ENCODE results near the gene EMILIN3. TPM values are rescaled to one million over a fixed set of nuclear protein-coding genes. Genes with fewer than 3 reads are reported as not detected.
A peak's percentile ranks its signal among the peaks of the same experiment; 100 is the strongest.
"Not testable (repeated sequence)": the region's sequence is repeated elsewhere in the genome, so short reads cannot be mapped to it uniquely, and the experiment has no call there.

EMILIN3 gene
- total RNA-seq, 2 experiments from 2014 or later: not detected

GRCh38 chr20:41316602-41317545 is 49.7 kb downstream of the EMILIN3 start:
- Mint-ChIP-seq H3K27me3 (no peaks in the 10 kb centered on the region), H3K9me3 (no peaks in the 10 kb centered on the region), H3K36me3 (ENCODE audit: low read depth) (peaks cover under 1% of the 10 kb centered on the region), H3K4me1 (ENCODE audit: low read depth) (peaks cover 31% of the 10 kb centered on the region), H3K4me3 (peak overlapping the region; percentile 91), H3K27ac (peak overlapping the region; percentile 87)
- POLR2A ChIA-PET: interaction anchor here (0.6 to 1.8 kb wide), 6 partner anchors 13 to 376 kb away, joined by 3 to 7 read pairs (median 4); no protein-coding TSS in a partner anchor
- TF ChIP-seq CTCF (IDR thresholded peaks at IDR 0.05): no peak
- CTCF ChIA-PET: interaction anchor here (0.7 to 0.8 kb wide), 2 partner anchors 23 to 24 kb away, joined by 3 read pairs; partner anchors contain the start of gene LPIN3
- peak; percentile 85 for DNase-seq
- peak; percentile 64 for ATAC-seq
- intact Hi-C loops (cut with micrococcal nuclease): no loop called here

GRCh38 chr20:41316051-41316450 is 50.6 kb downstream of the EMILIN3 start:
- POLR2A ChIA-PET: interaction anchor here (0.6 to 1.1 kb wide), 4 partner anchors 13 to 124 kb away, joined by 3 to 4 read pairs (median 3); no protein-coding TSS in a partner anchor
- H3K36me3 Mint-ChIP-seq (ENCODE audit: low read depth): peaks cover 3% of the 10 kb centered on the region
- CTCF ChIA-PET: interaction anchor here (0.7 to 0.8 kb wide), 2 partner anchors 24 to 25 kb away, joined by 3 read pairs; partner anchors contain the start of gene LPIN3

GRCh38 chr20:41314386-41314785 is 52.2 kb downstream of the EMILIN3 start:
- H3K27ac Mint-ChIP-seq: no peak overlapping the region
- H3K27me3 Mint-ChIP-seq: no peaks in the 10 kb centered on the region
- ChIA-PET POLR2A (interaction anchor here (0.7 kb wide), 1 partner anchor 91 kb away, joined by 3 read pairs; no protein-coding TSS in a partner anchor), CTCF (interaction anchor here (0.7 to 1.6 kb wide), 3 partner anchors 97 to 324 kb away, joined by 3 to 4 read pairs (median 3); no protein-coding TSS in a partner anchor)
- peaks cover 8% of the 10 kb centered on the region for H3K36me3 Mint-ChIP-seq (ENCODE audit: low read depth)
- TF ChIP-seq CTCF (IDR thresholded peaks at IDR 0.05): no peak
- no peak for ATAC-seq
- H3K4me3 Mint-ChIP-seq: no peak overlapping the region
- intact Hi-C loops (cut with micrococcal nuclease): no loop called here
- peaks cover 32% of the 10 kb centered on the region for H3K4me1 Mint-ChIP-seq (ENCODE audit: low read depth)
- no peak for DNase-seq
- H3K9me3 Mint-ChIP-seq: no peaks in the 10 kb centered on the region

More at GRCh38 chr20:41316051-41316450, 50.6 kb downstream of the EMILIN3 start:
- no peak for TF ChIP-seq CTCF (IDR thresholded peaks at IDR 0.05)
- peaks cover 31% of the 10 kb centered on the region for H3K4me1 Mint-ChIP-seq (ENCODE audit: low read depth)
- peak overlapping the region; percentile 91 for H3K4me3 Mint-ChIP-seq
- no peaks in the 10 kb centered on the region for H3K27me3 Mint-ChIP-seq
- H3K27ac Mint-ChIP-seq: no peak overlapping the region
- ATAC-seq (no peak), DNase-seq (no peak)
- H3K9me3 Mint-ChIP-seq: no peaks in the 10 kb centered on the region
- intact Hi-C loops (cut with micrococcal nuclease): no loop called here

DNA sequence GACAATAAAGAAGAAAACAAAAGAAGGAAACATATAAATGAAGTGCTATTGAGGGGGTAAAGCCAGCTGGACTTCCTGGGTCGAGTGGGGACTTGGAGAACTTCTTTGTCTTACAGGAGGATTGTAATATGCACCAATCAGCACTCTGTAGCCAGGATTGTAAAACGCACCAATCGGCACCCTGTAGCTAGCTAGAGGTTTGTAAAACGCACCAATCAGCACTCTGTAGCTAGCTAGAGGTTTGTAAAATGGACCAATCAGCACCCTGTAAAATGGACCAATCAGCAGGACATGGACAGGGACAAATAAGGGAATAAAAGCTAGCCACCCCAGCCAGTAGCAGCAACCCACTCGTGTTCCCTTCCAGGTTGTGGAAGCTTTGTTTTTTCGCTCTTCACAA is 54.6 kb downstream of the EMILIN3 start:
- POLR2A ChIA-PET; H3K27me3 Mint-ChIP-seq; H3K27ac Mint-ChIP-seq; H3K36me3 Mint-ChIP-seq (ENCODE audit: low read depth); DNase-seq; H3K4me3 Mint-ChIP-seq; H3K9me3 Mint-ChIP-seq; intact Hi-C loops (cut with micrococcal nuclease); ATAC-seq: not testable (repeated sequence)
- peaks cover 32% of the 10 kb centered on the region for H3K4me1 Mint-ChIP-seq (ENCODE audit: low read depth)
- CTCF ChIA-PET: interaction anchor here (1.7 kb wide), 1 partner anchor 28 kb away, joined by 5 read pairs; no protein-coding TSS in a partner anchor

Other genes with a start within 250 kb of the EMILIN3 start
- gene PLCG1, start 229.3 kb downstream of the EMILIN3 start, total RNA-seq: 100 to 1,000 TPM; 259 to 260 TPM
- gene ZHX3, start 49.1 kb downstream of the EMILIN3 start, total RNA-seq: 10 to 100 TPM; 14.1 to 14.2 TPM
- under 1 TPM; 0.86 to 0.87 TPM for gene LPIN3, start 26.0 kb downstream of the EMILIN3 start, total RNA-seq